PC-3 (cell line): Measurements from ENCODE around the gene RIBC1. TPM values are rescaled to one million over a fixed set of nuclear protein-coding genes. Genes with fewer than 3 reads are reported as not detected.

Experiments used
- ATAC-seq: fragments of 200-7000 bp; cut with Tn5 transposase; 2 replicates; pipeline ENCODE4 v1.9.1; 2020; ENCODE audit warnings: mild to moderate bottlenecking, moderate library complexity
- BruUV-seq: library from RNA; stranded (reverse); fragments of 400-500 nt; replicated peaks from 2 replicates; lab custom pipeline; 2021; lab: Mats Ljungman, UMichigan
- CTCF ChIA-PET: fragments of 300-600 bp; sonication (Branson Sonifier 250); formaldehyde crosslinking; loops from one replicate; lab custom pipeline; 2022; ENCODE audit warnings: antibody characterized with exemption; lab: Charles Lee
- POLR2A ChIA-PET: fragments of 300-600 bp; sonication (Branson Sonifier 250); formaldehyde crosslinking; loops from one replicate; lab custom pipeline; 2022; ENCODE audit warnings: antibody characterized with exemption; ENCODE audit not compliant: unreplicated experiment; lab: Charles Lee
- DNase-seq: peaks from one replicate; pipeline ENCODE4 v3.0.0-alpha.2; 2015
- H2AFZ ChIP-seq: fragments of 300-600 bp; sonication (generic); 2 replicates; pipeline ENCODE4 v1.6.0; 2016; ENCODE audit warnings: antibody characterized with exemption, low read length
- H3F3A ChIP-seq: fragments of 300-600 bp; sonication (generic); one replicate; pipeline ENCODE4 v1.6.0; 2017; ENCODE audit warnings: antibody characterized with exemption, low read length, control low read depth, mild to moderate bottlenecking; ENCODE audit not compliant: unreplicated experiment
- H3K27ac ChIP-seq: fragments of 300-600 bp; sonication (generic); 2 replicates; pipeline ENCODE4 v1.5.1; 2016; ENCODE audit warnings: mild to moderate bottlenecking, low read length
- H3K27me3 ChIP-seq: fragments of 300-600 bp; sonication (generic); 2 replicates; pipeline ENCODE4 v1.6.1; 2016; ENCODE audit warnings: low read length, mixed read lengths
- H3K36me3 ChIP-seq: fragments of 300-600 bp; sonication (generic); 2 replicates; pipeline ENCODE4 v1.6.1; 2016; ENCODE audit warnings: low read depth, mixed run types, low read length, mixed read lengths
- H3K4me1 ChIP-seq: fragments of 300-600 bp; sonication (generic); 2 replicates; pipeline ENCODE4 v1.5.1; 2016; ENCODE audit warnings: low read length; ENCODE audit not compliant: insufficient read depth
- H3K4me2 ChIP-seq: fragments of 300-600 bp; sonication (generic); 2 replicates; pipeline ENCODE4 v1.6.0; 2016; ENCODE audit warnings: low read length
- H3K4me3 ChIP-seq: fragments of 300-600 bp; sonication (generic); 2 replicates; pipeline ENCODE4 v1.5.1; 2016; ENCODE audit warnings: mild to moderate bottlenecking, low read length, mixed read lengths
- H3K79me2 ChIP-seq: fragments of 300-600 bp; sonication (generic); 2 replicates; pipeline ENCODE4 v1.6.1; 2017; ENCODE audit warnings: low read length, mixed read lengths
- H3K9ac ChIP-seq: fragments of 300-600 bp; sonication (generic); 2 replicates; pipeline ENCODE4 v1.6.0; 2016; ENCODE audit warnings: mild to moderate bottlenecking, low read length
- H3K9me2 ChIP-seq: fragments of 300-600 bp; sonication (generic); replicated peaks from 2 replicates; pipeline ENCODE4 v1.6.1; 2016; ENCODE audit warnings: mixed run types, low read length, mixed read lengths
- H3K9me3 ChIP-seq: fragments of 300-600 bp; sonication (generic); 2 replicates; pipeline ENCODE4 v1.6.1; 2016; ENCODE audit warnings: low read length, mixed read lengths
- H4K20me1 ChIP-seq: fragments of 300-600 bp; sonication (generic); 2 replicates; pipeline ENCODE4 v1.6.1; 2016; ENCODE audit warnings: low read length, mixed read lengths
- CTCF ChIP-seq: fragments of 300-600 bp; sonication (generic); conservative IDR thresholded peaks from 2 replicates; pipeline ENCODE4 v1.5.1; 2017; ENCODE audit warnings: antibody characterized with exemption, low read depth, mild to moderate bottlenecking, low read length
- EZH2 ChIP-seq: fragments of 300-600 bp; sonication (generic); IDR thresholded peaks from one replicate; pipeline ENCODE4 v1.6.1; 2017; ENCODE audit warnings: antibody characterized with exemption, mild to moderate bottlenecking, low read length; ENCODE audit not compliant: unreplicated experiment
- EZH2phosphoT487 ChIP-seq: fragments of 300-600 bp; sonication (generic); IDR thresholded peaks from 2 replicates; pipeline ENCODE4 v1.6.1; 2018; ENCODE audit warnings: mild to moderate bottlenecking, antibody characterized with exemption, low read length, borderline replicate concordance
- intact Hi-C: fragments of 100-400 bp; cut with micrococcal nuclease; formaldehyde crosslinking; loops from 2 replicates; pipeline ENCODE4 v1.9.0; 2023
- total RNA-seq: library from RNA; depleted of rRNA; stranded (reverse); fragments of >200 nt; gene quantifications from 2 replicates; pipeline ENCODE4 v1.2.3, GENCODE V29; 2014

RIBC1 gene
- total RNA-seq, 1 experiment from 2014 or later: 1.6 TPM

- Histone ChIP-seq H3K4me2 (no peak overlapping the region), H3F3A (no peaks in the 10 kb centered on the region), H4K20me1 (no peaks in the 10 kb centered on the region), H3K36me3 (peaks cover 8% of the 10 kb centered on the region), H3K27me3 (no peaks in the 10 kb centered on the region), H3K27ac (no peak overlapping the region), H2AFZ (no peak overlapping the region), H3K4me1 (peaks cover 4% of the 10 kb centered on the region; the same call in 1 of the 2 replicates), H3K4me3 (no peak overlapping the region), H3K9me3 (no peaks in the 10 kb centered on the region), H3K79me2 (peaks cover 17% of the 10 kb centered on the region), H3K9me2 (no peaks in the 10 kb centered on the region), H3K9ac (no peak overlapping the region)
- ChIA-PET CTCF (no interaction called here), POLR2A (no interaction called here)
- no peak for DNase-seq
- intact Hi-C loops: loop anchor here (10.0 kb wide), 1 partner anchor 145 kb away; the partner anchor contains the start of gene IQSEC2
- ATAC-seq: no peak
- TF ChIP-seq CTCF (no peak), EZH2 (no peak), EZH2phosphoT487 (no peak)
- BruUV-seq: no TSS peak
Observed at GRCh38 chrX:53429755-53430154, 7.1 kb downstream of the RIBC1 start.

DNA sequence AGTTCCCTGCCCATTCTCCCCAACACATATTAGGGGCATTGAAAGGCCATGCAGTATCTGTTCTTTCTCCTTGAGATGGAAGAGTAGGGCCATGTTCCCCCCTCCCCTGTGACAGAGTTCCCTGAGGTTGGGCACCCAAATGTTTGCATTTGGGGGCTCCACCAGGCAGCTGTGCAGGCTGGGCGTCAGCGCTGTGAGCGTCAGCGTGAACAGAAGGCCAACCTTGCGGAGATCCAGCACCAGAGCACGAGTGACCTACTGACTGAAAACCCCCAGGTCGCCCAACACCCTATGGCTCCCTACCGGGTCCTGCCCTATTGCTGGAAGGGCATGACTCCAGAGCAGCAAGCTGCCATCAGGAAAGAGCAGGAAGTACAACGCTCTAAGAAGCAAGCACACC lies 7.6 kb downstream of the RIBC1 start:
- POLR2A ChIA-PET: no interaction called here
- Histone ChIP-seq H3K4me2 (no peak overlapping the region), H3K9me3 (no peaks in the 10 kb centered on the region), H2AFZ (no peak overlapping the region), H3K4me1 (peaks cover 7% of the 10 kb centered on the region; the same call in 1 of the 2 replicates), H3K36me3 (peaks cover 8% of the 10 kb centered on the region), H3K79me2 (peaks cover 17% of the 10 kb centered on the region), H3K9ac (no peak overlapping the region), H3K4me3 (no peak overlapping the region), H3K27me3 (no peaks in the 10 kb centered on the region), H4K20me1 (no peaks in the 10 kb centered on the region), H3K27ac (no peak overlapping the region), H3F3A (no peaks in the 10 kb centered on the region), H3K9me2 (no peaks in the 10 kb centered on the region)
- TF ChIP-seq EZH2 (no peak), CTCF (no peak), EZH2phosphoT487 (no peak)
- intact Hi-C loops: loop anchor here (10.0 kb wide), 1 partner anchor 145 kb away; the partner anchor contains the start of gene IQSEC2
- no TSS peak for BruUV-seq
- CTCF ChIA-PET: no interaction called here
- ATAC-seq (no peak), DNase-seq (no peak)
